HS-5 (cell line): ENCODE measurements around the gene TBX21.

Source experiments
- DNase-seq: peaks from one replicate; pipeline ENCODE4 v3.0.0-alpha.2; 2012; ENCODE audit warnings: low read depth

TBX21 gene

DNA sequence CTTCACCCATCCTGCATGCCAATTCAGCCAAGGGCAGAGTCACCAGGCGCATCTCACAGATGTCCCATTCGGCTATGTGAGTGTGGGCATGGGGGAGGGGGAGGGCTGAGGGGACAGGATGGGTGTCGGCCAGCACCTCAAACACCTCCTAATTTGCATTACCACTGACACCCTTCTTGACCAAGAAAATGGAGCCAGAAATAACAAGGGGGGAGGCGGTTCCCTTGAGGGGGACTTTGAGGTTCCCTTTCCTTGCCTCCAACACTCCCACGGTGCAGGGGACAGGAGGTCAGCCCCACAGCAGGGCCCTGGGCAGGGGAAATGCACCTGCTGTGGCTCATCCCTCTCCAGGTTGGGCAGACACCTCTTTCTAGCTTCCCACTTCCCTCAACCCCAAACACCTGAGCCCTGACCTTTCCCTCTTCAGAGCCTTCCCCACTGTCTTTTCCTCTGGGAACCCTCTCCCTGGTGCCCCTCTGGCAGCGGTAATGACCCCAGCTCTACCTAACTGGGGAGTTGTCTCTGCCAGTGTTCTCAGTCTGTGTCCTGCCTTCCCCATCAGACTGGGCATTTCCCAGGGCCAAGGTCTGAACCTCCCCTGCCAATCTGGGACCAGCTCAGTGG is 18.2 kb upstream of the TBX21 start:
- no peak for DNase-seq

DNA sequence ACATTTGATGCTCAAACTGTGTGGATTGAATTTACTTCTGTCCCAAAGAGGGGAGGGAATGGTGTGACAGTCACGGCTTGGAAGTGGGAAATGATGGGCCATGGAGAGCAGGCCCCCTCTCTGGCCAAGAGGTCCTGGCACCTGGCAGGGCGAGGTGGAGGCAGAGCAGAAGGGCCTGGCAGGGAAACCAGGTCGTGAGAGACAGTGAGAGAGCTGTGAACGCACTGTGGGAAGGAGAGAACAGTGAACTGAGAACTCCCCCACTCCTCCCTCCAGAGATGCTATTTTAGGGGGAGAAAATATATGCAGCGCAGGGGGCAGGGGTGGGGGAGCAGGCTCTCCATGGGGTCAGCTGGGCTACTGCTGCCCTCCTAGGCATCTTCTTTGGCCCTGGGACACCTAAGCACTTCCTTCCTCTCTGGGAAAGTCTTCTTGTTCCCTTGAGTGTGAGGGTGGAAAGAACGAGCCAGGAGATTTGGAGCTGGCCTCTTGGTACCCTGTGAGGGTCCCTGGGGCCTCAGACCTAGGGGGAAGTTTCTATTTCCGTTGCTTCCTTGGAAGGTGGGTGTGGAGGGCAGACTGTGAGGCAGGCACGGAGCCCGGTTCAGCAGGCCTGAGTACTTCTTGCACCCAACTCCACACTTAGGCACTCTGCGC is 17.2 kb upstream of the TBX21 start:
- DNase-seq, result no peak

DNA sequence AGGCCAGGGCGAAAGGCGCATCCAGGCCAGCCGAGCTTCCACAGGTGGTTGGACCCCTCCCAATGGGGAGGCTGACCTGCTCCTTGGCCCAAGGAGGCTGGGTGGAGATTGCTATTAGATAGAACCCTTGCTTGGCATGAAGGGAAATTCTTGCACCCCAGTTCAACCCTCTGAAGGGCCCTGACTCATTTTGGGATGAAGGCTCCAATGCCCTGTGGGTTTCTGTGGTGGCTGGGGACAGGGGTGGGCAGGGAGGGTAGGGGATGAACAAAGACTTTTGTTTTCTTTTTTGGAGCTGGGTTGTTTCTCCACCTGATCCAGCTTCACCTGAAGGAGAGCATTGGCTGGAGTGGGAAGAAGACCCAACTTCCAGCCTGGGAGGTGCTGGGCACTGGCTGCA is 16.7 kb upstream of the TBX21 start:
- no peak for DNase-seq

DNA sequence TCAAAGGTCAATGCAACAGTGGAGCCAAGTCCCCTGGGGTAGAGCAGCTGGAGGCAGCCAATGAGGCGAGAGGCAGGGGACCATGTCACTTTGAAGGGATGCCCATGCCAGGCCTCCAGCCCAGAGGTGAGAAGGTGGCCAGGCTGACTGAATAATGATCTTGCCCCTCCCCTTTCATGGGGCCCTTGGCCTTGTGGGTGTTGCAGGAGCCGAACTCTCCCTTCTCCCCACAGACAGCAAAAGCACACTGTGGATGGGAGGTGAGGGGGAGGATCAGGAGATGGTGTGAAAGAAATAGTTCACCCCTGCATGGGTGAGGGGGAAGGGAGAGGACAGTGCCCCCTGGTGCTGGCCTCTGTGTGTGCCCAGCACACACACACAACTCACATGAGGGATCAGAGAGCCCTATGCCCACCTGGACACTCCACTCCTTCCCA is 15.8 kb upstream of the TBX21 start:
- no peak for DNase-seq

DNA sequence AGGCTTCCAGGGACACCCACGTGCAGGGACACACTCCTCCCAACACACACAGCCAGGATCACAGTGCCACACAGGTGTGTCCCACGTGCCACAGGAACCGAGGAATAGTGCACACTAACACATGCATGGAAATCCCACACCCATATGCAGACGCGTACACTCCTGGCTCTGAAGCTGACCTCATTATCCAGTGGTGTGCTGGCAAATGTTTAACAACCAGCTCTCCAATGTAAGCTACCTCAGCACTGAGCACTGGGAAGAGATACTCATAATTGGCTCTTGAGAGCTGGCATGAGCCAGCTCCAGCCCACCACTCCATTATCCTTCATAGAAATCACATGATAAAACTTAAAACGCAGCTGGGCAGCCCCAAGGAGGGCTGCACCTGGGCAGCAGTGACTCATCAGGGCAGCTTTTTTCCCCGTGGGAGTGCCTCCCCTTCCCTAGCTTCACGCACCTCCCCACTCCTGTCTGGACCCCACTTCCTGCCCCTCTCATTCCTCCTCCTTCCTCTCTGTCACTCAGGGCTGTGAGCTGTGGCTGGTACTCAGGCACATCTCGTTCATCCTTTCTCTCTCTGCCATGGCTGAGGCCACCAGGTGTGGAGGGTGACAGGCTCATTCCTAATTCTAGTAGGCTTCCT is 14.9 kb upstream of the TBX21 start:
- no peak for DNase-seq

DNA sequence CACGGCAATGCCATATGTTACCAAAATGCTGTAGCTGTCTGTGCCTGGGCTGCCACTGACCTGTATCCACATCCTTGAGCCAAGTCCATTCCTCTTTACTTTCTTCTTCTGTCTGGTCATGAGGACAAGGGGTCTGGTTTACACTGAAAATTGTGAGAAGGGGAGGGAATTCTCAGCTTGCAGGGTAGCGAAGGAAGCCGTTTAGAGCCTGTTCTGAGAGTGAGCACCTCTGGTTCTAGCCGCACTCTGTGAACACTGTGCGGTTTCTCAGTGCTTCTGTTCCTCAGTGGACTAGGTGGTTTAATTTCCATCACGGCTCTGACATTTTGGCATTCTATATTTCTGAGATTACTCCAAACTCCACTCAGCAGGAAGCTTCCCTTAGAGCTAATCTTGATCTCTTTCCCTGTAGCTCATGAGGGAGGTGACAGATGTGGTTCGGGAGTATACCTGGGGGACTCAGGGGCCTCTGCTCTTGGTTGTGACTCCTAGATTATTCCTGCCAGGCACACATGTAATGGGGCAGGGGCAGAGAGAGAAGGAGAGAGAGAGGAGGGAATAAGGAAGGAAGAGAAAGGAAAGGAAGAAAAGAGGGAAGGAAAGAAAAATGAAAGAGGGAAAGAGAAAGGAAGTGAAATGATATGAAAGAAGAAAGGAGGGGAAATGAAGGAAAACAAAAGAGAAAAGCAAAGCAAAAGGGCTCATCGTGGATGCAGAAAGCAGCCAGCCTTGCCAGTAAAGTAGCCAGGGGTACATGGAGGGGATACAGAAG is 14.2 kb upstream of the TBX21 start:
- DNase-seq, result no peak

DNA sequence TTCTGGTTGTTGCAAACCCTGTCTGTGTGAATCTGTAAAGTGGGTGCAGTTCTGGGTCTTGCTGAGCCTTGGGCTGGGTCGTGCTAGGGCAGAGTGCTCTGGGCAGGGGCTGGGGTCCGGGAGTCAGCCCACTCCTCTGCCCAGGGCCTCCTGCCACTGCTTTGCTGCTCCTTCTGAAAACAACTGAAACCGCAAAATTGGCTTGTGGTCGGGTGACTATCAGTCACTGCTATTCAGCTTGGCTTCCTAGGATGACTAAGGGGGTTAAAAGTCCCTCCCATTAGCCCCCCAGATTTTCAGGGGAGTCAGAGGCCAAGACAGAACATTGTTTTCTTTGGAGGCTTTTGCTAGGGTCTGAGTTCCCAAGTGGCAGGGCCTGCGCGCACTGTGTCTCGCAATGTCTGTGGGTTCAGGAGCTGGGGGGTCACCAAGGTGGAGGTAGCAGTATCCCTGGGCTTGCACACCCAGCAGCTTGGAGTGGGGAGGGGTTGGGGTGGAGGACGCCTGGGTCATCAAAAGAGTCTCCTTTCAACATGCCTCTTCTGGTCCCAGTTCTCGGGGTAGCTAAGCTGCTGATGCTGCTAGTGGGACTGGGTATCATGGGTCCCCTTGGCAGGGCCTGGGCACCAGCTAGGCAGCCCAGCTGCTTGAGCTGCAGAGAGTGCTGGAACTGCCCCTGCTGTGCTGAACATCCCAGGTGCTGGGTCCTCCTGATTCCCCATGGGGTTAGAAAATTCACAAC is 13.5 kb upstream of the TBX21 start:
- peak; percentile 74 for DNase-seq

DNA sequence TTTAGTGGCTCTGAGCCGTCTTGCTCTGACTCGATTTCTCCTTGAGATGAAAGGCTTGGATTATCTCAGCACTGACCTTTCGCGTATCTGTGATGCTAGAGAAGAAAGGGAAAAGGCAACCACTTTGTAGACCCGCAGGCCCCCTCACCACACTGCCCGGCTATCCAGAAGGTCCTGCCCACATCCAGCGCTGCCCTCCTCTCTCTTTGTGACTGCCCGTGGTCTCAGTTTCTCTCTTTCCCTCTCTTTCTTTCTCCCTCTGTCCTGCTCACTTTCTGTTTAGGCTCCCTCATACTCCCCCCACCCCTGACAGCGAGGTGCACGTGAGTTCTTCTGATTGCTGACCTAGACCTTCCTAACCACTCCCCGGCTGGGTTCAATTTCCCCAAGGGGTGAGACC is 12.8 kb upstream of the TBX21 start:
- no peak for DNase-seq

DNA sequence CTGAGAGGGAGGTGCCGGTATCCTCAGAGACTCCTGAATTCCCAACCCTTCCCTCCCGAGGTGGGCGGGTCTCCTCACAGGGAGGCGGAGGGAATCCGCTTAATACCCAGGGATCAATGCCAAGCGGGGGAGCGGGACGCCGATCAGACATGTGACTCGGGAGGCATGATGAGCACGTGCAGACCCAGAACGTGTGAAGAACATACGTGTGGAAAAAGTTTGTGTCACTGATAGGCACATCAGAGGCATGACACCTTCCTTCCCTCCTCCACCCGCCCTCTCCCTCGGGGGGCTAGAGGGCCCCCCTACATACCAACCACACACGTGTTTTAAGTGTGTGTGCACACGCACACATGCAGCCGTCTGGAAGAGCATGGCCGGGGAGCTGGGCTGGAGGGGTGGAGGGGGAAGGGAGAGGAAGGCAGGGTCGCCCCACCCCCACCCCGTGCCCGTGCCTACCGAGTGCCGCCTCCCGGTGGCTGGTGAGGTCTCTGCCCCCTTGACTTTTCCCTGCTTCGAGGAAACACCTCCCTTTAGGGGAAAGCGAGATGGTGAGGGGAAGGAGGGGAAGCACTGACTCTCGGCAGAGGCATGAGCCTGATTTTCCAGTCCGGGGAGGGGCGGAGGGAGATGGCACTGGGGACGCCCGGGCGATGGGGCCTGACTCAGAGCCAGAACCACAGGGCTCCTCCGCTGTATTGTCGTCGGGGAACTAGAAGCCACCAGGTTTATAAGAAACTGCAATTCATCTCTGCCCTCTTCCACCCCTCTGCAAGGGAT is 12.1 kb upstream of the TBX21 start:
- DNase-seq, result no peak

DNA sequence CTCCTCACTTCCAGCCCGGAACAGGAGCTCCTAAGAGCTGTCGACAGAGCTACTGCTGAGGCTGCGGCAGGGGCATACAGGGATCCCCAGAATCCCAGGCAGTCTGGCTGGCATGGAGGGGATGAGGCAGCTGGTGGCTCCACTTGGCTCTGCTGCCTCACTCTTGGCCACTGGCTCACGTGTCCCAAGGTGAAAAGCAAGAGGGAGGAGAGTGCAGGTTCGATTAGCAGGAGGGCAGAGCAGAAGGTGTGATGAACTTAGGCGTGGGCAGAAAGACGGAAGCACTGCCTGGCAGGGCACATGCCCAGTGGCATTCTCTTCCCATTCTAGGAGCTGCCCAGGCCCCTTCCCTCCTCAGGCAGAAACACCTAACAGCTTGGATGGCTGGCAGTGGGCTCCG is 11.3 kb upstream of the TBX21 start:
- DNase-seq, result no peak

DNA sequence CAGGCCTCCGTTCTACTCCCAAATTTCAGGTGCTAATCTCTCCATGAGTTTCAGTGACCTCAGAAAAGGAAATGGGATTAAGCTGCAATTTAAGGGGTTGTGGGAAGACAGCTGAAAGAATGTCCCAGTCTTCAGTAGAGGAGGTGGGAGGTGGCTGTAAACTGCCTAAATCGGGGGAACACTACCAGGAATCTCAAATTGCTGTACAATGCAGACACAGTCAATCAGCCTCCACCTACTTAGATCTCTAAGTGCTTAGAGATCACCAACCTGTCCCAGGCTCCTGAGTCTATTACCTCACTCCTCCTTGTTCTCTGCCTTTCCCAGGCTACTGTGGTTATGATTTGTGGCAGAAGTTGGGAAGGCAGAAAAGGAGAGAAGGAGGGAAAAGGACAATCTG is 8.3 kb upstream of the TBX21 start:
- no peak for DNase-seq

DNA sequence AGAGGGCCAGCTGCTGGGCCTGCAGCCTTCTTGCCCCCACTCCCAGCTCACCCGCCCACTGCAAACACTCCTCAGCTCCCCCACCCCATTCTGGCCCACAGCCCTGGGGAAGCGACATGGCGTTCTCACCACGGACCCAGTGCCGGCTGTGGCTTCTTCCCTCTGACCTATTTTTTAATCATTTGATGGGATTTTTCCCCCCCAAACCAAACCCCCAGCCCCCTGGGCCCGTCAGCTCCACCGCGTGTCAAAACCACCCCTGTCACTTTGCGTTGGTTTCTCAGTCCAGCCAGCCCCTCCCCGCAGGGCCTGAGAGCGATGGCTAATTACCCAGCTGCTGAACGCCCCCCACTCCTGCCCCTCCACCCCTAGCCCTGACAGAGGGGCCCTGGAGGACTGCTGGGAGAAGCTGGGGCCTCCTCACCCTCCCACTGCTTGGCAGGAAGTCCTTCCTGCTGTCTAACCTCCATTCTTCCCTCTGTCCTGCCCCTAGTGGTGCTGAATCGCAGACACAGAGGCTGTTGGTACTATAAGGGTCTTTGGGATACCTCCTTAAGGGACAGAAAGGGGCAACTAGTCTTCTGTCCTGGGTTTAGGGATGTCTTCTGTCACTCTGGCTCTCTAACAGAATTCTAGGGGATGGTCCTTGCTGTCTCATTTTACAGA is 7.5 kb upstream of the TBX21 start:
- no peak for DNase-seq

DNA sequence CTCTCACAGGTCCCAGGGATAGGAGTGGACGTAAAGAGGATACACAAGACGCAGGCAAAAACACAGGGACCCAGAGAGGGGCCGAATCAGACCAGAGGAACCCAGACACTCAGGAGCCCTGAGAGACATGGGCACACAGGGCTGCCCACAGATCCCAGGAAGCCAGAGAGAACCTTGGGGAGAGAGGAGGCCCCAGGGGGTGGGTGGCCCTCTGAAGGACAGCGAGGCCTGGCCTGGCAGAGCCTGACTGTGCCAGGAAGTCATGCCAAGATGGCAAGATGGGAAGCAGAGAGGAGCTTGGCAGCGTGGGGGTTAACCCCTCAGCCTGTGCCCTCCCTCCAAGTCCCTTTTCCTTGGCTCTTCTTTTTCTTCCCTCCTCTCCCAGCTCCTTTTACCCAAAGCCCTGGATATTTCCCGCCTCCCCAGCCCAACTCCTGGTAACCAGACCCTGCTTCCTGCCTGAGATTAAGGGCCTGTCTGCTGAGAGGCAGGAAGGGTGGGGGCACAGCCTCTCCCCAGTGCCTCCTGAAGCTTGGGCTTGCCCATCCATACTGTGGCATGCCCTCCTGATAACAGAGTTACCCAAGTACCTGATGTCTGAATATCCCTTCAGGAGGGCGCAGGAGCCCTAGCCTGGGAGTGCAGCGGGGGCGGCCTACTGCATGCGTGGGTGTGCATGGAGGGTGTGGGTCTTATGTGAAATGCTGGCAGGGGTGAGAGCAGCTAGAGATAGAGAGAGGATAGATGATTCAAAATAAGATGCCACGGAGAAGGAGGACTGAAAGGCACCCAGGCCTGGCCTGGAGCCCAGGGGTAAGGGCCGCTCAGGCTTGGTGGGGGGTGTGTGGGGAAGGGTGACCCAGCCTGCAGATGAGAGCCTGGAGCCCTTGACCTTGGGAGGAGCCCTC is 6.0 kb upstream of the TBX21 start:
- no peak for DNase-seq

DNA sequence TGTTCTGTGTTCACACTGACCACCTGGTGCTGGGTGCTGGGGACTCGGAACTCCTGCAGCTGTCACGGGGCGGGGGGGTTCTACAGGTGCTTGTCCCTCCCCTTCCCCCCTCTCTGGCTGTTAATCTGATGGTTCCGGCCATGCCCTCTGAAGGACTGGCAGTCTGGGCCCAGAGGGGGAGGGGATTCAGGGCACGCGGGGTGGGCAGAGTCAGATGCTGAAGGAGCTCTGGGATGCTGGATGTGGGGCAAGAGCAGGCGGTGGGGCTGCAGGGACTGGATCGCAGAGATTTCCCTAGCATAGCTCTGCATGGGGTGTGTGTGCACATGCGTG is 5.4 kb upstream of the TBX21 start:
- no peak for DNase-seq

DNA sequence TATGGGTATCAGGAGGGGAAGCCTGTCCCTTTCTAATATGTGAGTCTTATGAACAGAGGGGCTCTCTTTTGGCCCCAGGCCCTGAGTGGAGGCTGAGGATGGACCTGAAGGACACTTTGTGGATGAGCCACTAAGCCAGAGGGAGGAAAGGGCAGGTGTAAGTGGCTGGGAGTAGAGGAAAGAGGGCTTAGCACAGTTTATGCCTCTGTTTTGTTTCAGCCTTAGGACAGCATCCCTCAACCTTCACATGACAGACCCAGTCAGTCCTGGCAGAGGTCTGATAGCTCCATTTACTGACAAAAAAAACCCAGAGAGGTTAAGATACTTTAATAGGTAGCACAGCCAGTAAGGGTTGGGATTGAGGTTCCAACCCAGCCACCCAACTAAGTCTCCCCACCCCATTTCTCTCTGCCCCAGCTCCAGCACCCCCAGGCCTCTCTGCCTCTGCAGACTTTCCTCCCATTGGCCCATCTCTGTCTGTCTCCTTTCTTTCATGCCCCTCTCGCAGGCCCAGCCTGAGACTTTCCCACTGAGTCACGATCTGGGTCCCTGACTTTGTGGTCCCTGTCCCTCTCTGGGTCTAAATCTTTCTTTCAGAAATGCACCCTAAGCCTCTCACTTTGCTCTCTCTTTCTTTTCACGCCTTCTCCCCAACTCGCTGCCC is 4.7 kb upstream of the TBX21 start:
- DNase-seq, result no peak

DNA sequence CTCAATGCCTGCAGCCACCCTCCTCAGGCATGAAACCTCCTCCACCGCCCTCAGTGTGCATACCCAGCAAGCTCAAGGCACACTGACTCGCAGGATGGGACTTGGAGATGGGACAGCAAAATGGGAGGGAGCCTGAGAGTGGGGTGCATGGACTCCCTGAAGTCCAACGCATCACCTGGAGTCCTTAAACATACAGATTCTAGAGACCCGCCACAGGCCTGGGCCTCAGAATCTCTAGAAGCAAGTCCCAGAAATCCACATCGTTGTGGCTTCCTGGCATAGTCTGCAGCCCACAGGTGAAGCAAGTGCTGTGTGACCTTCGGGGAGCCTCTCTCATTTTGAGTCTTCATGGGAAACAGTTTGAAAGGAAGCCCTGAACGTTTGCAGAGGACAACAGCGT is 3.6 kb upstream of the TBX21 start:
- no peak for DNase-seq

DNA sequence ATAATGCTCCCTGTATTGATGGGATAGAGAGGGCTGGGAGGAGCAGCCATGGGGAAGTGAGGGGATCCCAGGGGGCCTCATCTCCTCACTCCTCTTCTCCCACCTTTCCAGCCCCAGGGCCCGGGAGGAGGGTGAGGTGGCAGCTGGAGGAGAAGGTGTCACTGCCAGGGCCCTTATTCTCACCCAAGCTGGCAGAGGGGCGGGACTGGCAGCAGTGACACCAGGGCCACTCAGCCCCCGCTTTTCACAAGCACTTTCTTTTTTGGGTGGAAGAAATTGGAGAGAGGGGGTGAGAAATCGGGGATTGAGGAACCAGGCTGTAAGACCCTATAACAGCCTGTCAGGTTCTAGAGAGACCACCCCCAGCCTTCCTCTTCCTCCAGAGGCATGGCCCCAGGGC is 2.4 kb upstream of the TBX21 start:
- DNase-seq, result no peak

DNA sequence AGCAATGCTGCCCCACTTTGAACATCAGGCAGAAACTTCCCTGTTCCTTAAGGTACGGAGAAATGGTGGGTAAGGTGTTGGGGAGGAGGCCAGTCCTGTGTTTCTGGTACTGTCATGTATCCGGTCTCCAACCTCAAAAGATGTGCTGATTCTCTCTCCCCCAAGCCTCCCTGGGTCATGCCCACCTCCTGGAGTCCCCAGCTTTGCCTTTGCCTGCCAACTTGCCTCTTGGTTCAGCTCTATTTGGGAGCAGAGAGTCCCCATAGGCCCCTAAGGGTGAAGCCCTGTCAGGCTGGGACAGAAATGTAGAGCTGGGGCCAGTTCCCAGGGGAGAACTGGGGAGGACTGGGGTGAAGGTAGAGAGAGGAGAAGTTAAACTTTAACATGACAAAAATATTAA is 1.6 kb upstream of the TBX21 start:
- DNase-seq, result no peak

DNA sequence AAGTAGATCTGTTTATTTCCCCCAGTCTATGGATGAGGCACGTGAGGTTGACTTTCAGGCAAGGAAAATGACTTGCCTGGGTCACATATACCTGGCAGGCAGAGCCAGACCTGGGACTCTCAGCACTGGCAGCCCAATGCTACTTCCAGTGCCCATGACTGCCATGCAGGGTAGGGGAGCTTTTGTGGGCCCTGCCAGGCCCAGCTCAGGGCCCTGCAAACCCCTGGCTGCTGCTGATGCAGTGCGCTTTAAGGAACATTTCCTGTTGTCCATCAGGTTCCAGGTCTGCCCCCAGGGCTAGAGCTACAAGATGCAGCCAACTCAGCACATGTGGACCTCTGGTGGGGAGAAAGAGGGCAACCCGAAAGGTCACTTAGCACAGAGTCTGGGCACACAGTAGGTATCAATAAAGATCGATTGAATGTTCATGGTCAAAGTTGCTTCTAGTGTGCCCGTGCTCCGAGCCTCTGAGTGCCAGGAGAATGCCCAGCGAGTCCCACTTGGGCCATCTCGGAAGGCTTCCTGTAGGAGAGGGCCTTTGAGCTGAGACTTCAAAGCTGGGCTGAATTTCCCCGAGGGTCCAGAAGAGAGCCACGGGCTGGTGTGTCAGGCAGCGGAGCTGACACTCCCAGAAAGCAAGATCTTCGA is 513 bp upstream of the TBX21 start:
- DNase-seq, result no peak
